ENCODE measurements around the gene REPS2.

REPS2 gene

GRCh38 chrX:16981980-16982379 is 35.5 kb downstream of the REPS2 start:
- CTCF ChIA-PET, result no interaction called here
- no peak for TF ChIP-seq CTCF (conservative IDR thresholded peaks at IDR 0.05; ENCODE audit: low read depth)
- DNase-seq (ENCODE audit: low spot score), result no peak
- POLR2A ChIA-PET (ENCODE audit: low non-redundant PET), result no interaction called here
- H3K27ac ChIP-seq, result no peak overlapping the region

- ChIA-PET POLR2A (ENCODE audit: low non-redundant PET) (no interaction called here), CTCF (no interaction called here)
- no peak overlapping the region for H3K27ac ChIP-seq
- no peak for DNase-seq (ENCODE audit: low spot score)
- TF ChIP-seq CTCF (conservative IDR thresholded peaks at IDR 0.05; ENCODE audit: low read depth), result no peak
Observed at GRCh38 chrX:16983051-16983450, 36.6 kb downstream of the REPS2 start.

- TF ChIP-seq CTCF (conservative IDR thresholded peaks at IDR 0.05; ENCODE audit: low read depth), result no peak
- DNase-seq (ENCODE audit: low spot score), result no peak
- ChIA-PET CTCF (no interaction called here), POLR2A (ENCODE audit: low non-redundant PET) (no interaction called here)
- no peak overlapping the region for H3K27ac ChIP-seq
Observed at GRCh38 chrX:16985286-16985685, 38.8 kb downstream of the REPS2 start.

GRCh38 chrX:16986169-16986568 is 39.7 kb downstream of the REPS2 start:
- DNase-seq (ENCODE audit: low spot score), result no peak
- ChIA-PET POLR2A (ENCODE audit: low non-redundant PET) (no interaction called here), CTCF (no interaction called here)
- H3K27ac ChIP-seq, result no peak overlapping the region
- no peak for TF ChIP-seq CTCF (conservative IDR thresholded peaks at IDR 0.05; ENCODE audit: low read depth)

- ChIA-PET CTCF (no interaction called here), POLR2A (ENCODE audit: low non-redundant PET) (no interaction called here)
- no peak for TF ChIP-seq CTCF (conservative IDR thresholded peaks at IDR 0.05; ENCODE audit: low read depth)
- no peak for DNase-seq (ENCODE audit: low spot score)
- no peak overlapping the region for H3K27ac ChIP-seq
Observed at GRCh38 chrX:16989750-16990149, 43.3 kb downstream of the REPS2 start.

GRCh38 chrX:16990839-16991238 is 44.4 kb downstream of the REPS2 start:
- H3K27ac ChIP-seq, result no peak overlapping the region
- no peak for DNase-seq (ENCODE audit: low spot score)
- no peak for TF ChIP-seq CTCF (conservative IDR thresholded peaks at IDR 0.05; ENCODE audit: low read depth)
- CTCF ChIA-PET, result no interaction called here
- POLR2A ChIA-PET (ENCODE audit: low non-redundant PET), result no interaction called here

GRCh38 chrX:16992445-16992844 is 46.0 kb downstream of the REPS2 start:
- no peak for DNase-seq (ENCODE audit: low spot score)
- CTCF ChIA-PET, result no interaction called here
- no peak for TF ChIP-seq CTCF (conservative IDR thresholded peaks at IDR 0.05; ENCODE audit: low read depth)
- POLR2A ChIA-PET (ENCODE audit: low non-redundant PET), result no interaction called here
- H3K27ac ChIP-seq, result no peak overlapping the region
